NCI-H1694 (cell line): Measurements from ENCODE around the gene C18orf63.
"Not testable (repeated sequence)": the region's sequence is repeated elsewhere in the genome, so short reads cannot be mapped to it uniquely, and the experiment has no call there.

Source experiments
- DNase-seq: peaks from one replicate; lab custom pipeline; 2025; lab: John Stamatoyannopoulos, UW

C18orf63 gene

GRCh38 chr18:74286106-74286855, 29.4 kb upstream of the C18orf63 start:
- no peak for DNase-seq

GRCh38 chr18:74286856-74287255, 28.8 kb upstream of the C18orf63 start:
- DNase-seq: no peak

GRCh38 chr18:74288041-74288440, 27.6 kb upstream of the C18orf63 start:
- no peak for DNase-seq

- DNase-seq: no peak
Measured at GRCh38 chr18:74288730-74289129, 26.9 kb upstream of the C18orf63 start.

- DNase-seq: no peak
Measured at GRCh38 chr18:74289137-74289536, 26.5 kb upstream of the C18orf63 start.

- DNase-seq: no peak
Measured at GRCh38 chr18:74290021-74290420, 25.6 kb upstream of the C18orf63 start.

- no peak for DNase-seq
Measured at GRCh38 chr18:74290794-74291471, 24.7 kb upstream of the C18orf63 start.

GRCh38 chr18:74291472-74291770, 24.2 kb upstream of the C18orf63 start:
- no peak for DNase-seq

- peak; percentile 91 for DNase-seq
Measured at GRCh38 chr18:74291771-74292540, 23.7 kb upstream of the C18orf63 start, which contains the start of gene CYB5A. TSS of gene CYB5A (minus strand) at chr18:74291963. CDS start at chr18:74291875, 88 bp downstream.

GRCh38 chr18:74292541-74292858, 23.1 kb upstream of the C18orf63 start:
- DNase-seq: no peak

- not testable (repeated sequence) for DNase-seq
Measured at GRCh38 chr18:74292982-74293381, 22.7 kb upstream of the C18orf63 start.

- DNase-seq: no peak
Measured at GRCh38 chr18:74294526-74294925, 21.1 kb upstream of the C18orf63 start.

- DNase-seq: no peak
Measured at GRCh38 chr18:74299162-74299561, 16.5 kb upstream of the C18orf63 start.

- no peak for DNase-seq
Measured at GRCh38 chr18:74299746-74300145, 15.9 kb upstream of the C18orf63 start.

- DNase-seq: no peak
Measured at GRCh38 chr18:74303306-74303705, 12.3 kb upstream of the C18orf63 start.

GRCh38 chr18:74303936-74304335, 11.7 kb upstream of the C18orf63 start:
- DNase-seq: no peak

GRCh38 chr18:74310411-74310810, 5.2 kb upstream of the C18orf63 start:
- DNase-seq: no peak

GRCh38 chr18:74311000-74311399, 4.6 kb upstream of the C18orf63 start:
- no peak for DNase-seq

GRCh38 chr18:74314759-74315463, 728 bp upstream of the C18orf63 start:
- no peak for DNase-seq

GRCh38 chr18:74316257-74317170, 875 bp downstream of the C18orf63 start:
- no peak for DNase-seq

- no peak for DNase-seq
Measured at GRCh38 chr18:74326231-74326630, 10.6 kb downstream of the C18orf63 start.
